Stimulated activated CD8-positive, alpha-beta memory T cell treated with anti-CD3 and anti-CD28 coated beads, Interleukin-4, amount 100 ng/mL, for 24 hours (primary cell): ENCODE measurements around the gene MRPS16.

ENCODE experiments used
- DNase-seq: peaks from one replicate; pipeline ENCODE4 v3.0.0-alpha.2; 2020; ENCODE audit warnings: low read depth

MRPS16 gene

GRCh38 chr10:73239908-73240307, 12.5 kb downstream of the MRPS16 start:
- DNase-seq: no peak

DNA sequence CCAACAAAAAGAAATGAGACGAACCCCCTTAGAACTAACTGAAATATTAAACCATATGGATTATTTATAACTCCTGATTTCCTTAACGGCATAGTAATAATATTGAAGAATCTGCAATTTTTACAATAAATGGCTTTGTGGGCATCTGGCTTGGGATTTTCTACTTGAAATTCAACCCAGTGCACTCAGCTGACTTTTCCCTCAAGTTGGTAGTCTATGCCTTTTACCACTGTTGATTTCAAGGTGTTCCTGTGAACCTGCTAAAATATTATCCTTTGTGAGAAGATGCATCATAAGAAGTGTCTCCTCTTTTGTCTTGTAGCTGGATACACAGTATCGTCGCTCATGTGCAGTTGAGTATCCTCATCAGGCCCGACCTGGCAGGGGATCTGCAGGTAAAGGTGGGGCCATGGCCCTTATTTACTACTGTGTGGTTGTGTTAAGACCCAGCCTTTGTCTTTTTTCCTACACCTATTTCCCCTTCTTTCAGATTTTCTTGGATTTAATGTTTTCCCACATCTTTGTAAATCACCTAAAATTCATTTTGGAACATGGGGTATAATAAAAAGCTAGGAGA, 13.4 kb downstream of the MRPS16 start:
- no peak for DNase-seq

DNA sequence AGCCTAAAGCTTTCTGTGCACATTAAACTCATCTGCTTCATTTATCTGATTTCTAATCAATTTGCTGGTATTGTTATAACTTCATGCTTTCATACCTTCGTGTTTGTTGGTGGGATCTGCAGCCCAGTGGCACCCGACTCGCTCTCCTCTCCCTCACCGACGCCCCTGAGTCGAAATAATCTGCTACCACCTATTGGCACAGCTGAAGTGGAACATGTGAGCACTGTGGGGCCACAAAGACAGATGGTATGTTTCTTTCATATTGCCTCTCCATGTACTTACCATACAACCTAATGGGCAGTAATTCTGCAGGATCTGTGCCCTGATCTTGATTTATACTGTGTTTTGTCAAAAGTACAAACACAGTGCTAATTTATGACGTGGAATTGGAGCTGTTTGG, 17.7 kb downstream of the MRPS16 start:
- DNase-seq: no peak

DNA sequence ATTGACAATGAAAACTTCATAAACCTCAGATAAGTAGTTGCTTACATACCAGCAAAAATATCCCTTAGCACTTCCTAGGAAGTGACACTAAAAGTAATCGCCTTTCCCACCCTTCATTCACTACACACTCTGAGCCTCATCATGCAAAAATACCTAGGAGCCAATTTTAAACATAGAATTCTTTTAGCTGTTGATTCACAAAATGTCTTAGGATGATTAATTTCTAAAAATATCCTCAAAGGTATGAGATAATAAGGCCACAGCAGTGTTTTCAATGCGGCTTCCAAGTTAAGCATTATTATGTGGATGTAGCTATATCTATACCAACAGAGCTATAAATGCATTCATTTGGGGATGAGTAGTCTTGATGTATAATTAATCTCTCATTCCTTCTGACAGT, 18.6 kb downstream of the MRPS16 start:
- no peak for DNase-seq

DNA sequence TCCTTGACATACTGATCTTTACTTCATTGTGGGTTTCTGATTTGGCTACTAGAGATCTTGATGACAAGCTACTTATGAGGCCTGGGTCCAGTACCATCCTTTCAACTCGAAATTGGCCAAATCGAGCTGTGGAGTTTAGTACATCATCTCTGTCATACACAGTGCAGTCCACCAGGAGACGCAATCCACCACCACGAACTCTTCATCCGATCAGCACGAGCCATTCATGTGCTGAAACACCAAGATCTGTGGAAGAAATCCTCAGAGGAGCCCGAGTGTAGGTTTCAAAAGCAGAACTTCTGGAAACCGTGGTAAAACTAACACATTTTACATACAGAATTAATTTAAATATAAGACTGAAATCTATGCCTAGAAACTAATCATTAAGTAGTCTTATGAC, 19.6 kb downstream of the MRPS16 start:
- no peak for DNase-seq

DNA sequence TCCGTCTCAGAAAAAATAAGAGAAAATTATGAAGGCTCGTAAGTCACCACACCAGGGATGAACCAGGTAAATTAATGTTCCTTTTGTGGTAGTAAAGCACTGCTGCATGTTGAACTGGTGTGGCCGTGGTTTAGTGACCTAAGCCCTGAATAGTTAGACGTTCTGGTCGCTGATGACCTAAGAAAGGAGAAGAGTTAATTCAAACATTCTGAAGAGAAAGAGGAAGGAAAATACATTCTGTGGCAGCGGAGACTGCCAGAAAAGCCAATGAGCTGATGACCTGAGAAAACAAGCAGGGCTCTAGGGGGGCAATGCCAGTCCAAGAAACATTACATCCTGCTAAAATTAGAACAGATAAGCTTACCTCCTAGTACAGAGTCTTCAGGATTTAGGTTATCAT, 22.9 kb downstream of the MRPS16 start:
- DNase-seq: no peak

DNA sequence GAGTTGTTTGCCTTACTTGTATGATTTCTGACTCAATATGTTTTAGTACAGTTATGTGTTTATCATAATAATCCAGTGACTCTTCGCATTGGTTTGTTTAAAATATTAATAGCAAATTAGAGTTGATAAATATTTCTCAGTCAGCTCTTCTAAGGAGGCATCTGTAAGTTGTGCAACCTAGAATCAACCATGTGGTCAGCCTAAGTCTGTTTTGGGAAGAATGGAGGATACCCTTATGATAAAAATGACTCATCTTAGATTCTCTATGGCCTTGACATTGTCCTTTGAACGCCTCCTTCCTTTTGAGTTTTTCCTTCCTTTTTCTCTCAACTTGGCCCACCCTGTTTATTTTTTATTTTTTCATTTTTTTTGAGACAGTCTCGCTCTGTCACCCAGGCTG, 24.2 kb downstream of the MRPS16 start:
- no peak for DNase-seq

- no peak for DNase-seq
These were observed 25.8 kb downstream of the MRPS16 start for GRCh38 chr10:73226663-73227062.

DNA sequence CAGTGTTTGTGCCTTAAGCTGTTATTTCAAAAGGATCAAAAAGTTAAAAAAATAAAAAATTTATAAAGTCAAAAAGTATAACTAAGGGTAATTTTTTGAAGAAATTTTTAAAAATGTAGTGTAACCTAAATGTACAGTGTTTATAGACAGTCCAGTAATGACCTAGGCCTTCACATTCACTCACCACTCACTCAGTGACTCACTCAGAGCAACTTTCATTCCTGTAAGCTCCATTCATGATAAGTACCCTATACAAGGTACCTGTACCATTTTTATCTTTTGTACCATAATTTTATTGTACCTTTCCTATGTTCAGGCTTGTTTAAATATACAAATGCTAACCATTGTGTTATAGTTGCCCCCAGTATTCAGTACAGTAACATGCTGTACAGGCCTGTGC, 26.9 kb downstream of the MRPS16 start:
- DNase-seq: no peak

- no peak for DNase-seq
These were observed 31.5 kb downstream of the MRPS16 start for GRCh38 chr10:73220989-73221388.

- no peak for DNase-seq
These were observed 33.1 kb downstream of the MRPS16 start for GRCh38 chr10:73219384-73219783.

DNA sequence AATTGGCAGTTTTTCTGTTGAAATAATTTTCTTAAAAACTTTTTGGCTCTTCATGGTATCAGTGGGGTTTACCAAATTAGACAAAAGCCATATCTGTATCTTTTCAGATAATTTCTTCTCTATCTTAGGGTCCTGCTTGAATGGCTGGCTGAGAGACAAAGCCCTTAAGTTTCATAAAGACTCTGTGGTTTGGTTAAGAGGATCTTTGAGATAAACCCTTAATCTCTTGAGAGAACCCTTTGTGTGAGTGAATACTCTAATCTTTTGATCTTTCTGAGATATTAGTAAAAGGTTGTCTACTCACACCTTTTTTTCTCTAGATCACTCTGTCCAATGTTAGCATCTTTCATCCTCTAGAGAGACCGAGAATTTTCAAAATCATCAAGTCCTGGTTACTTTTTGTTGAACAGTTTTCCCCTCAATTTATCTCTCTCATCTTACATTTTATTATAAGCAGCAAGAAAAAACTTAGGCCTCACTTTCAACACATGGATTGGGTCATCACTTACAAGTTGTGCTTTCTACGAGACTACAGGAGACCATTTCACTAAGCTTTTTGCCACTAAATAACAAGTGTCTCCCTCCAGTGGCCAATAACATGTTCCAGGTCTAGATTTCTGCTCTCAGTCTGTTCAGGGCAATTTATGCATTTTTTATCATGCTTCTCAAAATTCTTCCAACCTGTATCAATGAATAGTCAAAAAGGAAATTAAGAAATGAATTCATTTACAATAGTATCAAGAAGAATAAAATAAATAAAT, 33.8 kb downstream of the MRPS16 start:
- DNase-seq: no peak

- no peak for DNase-seq
These were observed 34.8 kb downstream of the MRPS16 start for GRCh38 chr10:73217628-73218027.

GRCh38 chr10:73215749-73216148, 36.7 kb downstream of the MRPS16 start:
- no peak for DNase-seq

- no peak for DNase-seq
These were observed 41.2 kb downstream of the MRPS16 start for GRCh38 chr10:73211106-73211811.

DNA sequence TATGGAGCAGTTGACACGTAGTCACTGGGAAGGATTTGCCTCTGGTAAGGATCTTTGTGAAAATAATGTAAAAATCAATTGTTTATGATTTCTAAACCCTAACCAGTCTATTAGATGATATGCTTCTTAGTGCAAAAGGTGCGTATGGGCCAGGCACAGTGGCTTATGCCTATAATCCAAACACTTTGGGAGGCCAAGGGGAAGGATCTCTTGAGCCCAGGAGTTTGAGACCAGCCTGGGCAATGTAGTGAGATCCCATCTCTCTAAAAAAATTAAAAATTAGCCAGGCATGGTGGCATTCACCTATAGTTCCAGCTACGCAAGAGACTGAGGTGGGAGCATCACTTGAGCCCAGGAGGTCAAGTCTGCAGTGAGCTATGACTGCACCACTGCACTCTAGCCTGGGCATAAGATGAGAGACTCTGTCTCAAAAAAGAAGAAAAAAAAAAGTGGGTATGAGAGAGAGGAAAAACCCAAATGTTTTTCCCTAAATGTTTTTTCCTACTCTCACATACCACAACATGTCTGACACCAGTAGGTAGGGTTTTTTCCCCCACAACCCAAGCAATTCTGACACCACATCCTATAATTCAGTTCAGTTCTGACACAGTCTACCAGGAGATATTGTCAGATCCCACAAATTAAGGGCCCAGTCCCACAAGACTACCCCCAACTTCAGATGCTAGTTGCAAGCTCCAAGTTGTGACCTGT, 41.9 kb downstream of the MRPS16 start:
- DNase-seq: no peak

GRCh38 chr10:73209705-73210104, 42.7 kb downstream of the MRPS16 start:
- DNase-seq: no peak

DNA sequence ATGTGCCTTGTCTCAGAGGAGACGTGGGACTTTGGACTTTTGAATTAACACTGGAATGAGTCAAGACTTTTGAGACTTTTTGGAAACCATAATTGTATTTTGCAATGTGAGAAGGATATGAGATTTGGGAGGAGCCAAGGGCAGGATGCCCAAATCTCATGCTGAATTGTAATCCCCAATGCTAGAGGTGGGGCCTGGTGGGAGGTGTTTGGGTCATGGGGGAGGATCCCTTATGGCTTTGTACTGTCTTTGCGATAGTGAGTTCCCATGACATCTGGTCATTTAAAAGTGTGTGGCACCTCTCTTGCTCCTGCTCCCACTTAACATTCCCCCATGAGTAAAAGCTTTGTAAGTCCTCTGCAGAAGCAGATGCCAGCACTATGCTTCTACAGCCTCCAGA, 44.6 kb downstream of the MRPS16 start:
- no peak for DNase-seq

DNA sequence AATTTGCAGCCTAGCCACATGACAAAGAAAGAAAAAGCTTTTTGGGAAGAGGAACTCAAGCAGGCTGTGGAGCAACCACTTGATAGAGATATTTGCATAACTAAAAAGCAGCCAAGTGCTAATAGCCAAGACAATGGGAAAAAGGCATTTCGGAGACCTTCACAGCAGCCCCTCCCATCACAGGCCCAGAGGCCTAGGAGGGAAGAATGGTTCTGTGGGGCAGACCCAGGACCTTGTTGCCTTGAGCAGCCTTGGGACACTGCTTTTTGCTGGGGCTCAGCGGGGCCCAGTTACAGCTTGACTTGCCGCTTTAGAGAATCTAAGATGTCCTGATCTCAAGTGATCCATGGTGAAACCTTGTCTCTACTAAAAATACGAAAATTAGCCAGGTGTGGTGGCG, 46.1 kb downstream of the MRPS16 start:
- no peak for DNase-seq

GRCh38 chr10:73205890-73206289, 46.6 kb downstream of the MRPS16 start:
- no peak for DNase-seq

- DNase-seq: no peak
These were observed 47.4 kb downstream of the MRPS16 start for GRCh38 chr10:73205081-73205480.
